VCaP (cell line): ENCODE data around the gene EPHB1.

Experiments used
- H3K27ac ChIP-seq: fragments of 450-650 bp; 2 replicates; pipeline ENCODE4 v1.5.1; 2017
- CTCF ChIP-seq: fragments of 450-650 bp; conservative IDR thresholded peaks from 2 replicates; pipeline ENCODE4 v1.5.1; 2017; ENCODE audit warnings: mild to moderate bottlenecking, moderate library complexity

The EPHB1 gene

DNA sequence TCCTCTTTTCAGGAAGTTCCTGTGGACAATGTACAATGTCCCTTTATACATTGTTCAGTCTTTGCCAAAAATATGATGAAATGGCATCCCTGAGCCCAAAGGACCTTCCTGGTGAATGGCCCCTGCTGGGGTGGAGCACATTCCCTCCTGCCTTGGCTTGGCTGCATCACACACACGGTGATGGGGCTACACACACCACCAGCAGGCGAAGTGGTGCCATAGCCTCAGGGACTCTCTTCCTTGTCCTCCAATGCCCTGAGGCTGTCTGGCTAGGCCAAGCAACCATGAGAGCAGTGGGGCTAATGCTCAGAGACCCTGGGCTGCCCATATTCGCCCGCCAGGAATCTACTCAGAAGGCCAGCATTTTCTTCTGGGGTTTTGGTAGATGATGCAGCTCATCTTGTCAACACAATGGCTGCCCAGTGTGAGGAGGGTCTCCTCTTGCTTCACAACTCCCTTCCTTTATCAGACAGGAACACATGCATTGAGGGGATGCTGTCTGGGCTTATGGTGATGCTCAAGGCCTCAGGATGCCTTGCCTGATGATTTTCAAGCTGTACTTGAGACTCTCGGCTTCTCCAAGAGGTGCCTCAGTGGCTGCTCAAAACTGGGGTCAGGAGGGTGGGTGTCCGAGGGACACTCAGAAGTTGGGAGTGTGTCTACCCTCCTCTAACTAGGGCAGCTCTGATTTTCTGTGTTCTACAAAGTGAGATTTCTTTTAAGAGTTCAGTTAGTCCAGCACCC, 40.9 kb upstream of the EPHB1 start:
- H3K27ac ChIP-seq = no peak overlapping the region
- TF ChIP-seq CTCF = no peak

- no peak overlapping the region for H3K27ac ChIP-seq
- TF ChIP-seq CTCF = peak; percentile 75
These were observed 40.1 kb upstream of the EPHB1 start for GRCh38 chr3:134754768-134755559.

DNA sequence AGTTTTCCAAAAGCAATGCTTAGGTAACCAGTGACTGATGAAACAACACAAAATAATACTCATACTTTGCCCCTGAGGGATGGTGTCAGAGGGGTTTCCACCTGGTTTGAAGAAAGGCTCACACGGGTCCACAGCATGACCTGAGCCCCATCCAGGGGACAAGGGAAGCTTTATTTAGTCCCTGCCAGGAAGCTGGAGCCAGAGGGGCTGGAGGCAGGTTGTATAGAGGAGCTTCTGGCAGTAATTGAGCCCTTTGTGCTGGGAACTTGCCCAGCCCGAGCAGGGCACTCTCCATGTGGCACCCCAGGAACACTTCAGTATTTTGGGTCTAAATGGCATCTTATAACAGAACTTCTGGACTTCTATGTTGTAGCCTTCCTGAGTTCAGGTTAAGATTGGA, 39.2 kb upstream of the EPHB1 start:
- H3K27ac ChIP-seq = no peak overlapping the region
- TF ChIP-seq CTCF = no peak

DNA sequence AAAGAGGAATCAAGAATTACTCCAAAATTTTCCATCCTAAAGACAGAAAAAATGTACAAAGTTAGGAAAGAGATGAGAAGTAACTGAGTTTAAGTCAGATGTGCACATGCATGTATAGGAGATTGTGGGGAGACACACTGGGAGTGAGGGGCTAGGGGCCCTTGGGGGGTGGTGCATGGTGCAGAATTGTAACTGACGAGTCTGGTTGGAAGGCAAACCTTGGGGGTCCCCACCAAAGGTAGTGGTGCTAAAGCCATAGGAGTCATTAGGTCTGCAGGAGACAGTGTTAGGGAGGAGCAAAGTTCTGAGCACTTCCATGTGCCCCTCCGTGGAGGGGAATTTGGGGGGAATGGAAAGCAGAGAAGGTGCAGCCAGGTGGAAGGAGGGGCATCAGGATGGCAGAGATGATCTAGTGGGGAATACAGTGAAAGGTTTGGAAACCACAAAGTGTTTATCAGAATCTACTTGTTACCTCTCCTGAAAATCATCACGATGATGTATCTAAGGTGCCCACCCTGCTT, 37.5 kb upstream of the EPHB1 start:
- no peak for TF ChIP-seq CTCF
- H3K27ac ChIP-seq = no peak overlapping the region

- no peak overlapping the region for H3K27ac ChIP-seq
- no peak for TF ChIP-seq CTCF
These were observed 33.8 kb upstream of the EPHB1 start for GRCh38 chr3:134761213-134761612.

DNA sequence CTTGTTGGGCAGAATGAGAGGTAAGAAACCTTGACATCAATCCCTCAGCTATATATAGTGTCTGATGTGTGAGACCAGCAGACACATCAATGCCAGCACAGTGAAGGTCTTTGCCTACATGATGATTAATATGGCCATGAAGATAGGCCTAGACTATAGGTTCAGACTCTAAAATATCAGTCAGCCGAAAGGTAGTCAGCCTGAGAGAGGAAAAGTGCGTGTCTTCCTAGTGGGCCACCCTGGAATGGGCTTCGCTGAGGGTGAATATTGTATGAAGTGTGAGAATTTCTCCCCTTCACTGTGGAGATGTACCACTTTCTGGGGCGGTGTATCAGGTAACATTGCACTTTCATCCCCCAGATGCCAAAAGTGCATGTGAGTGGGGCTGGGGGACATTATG, 33.0 kb upstream of the EPHB1 start:
- no peak overlapping the region for H3K27ac ChIP-seq
- no peak for TF ChIP-seq CTCF

GRCh38 chr3:134765468-134765867, 29.6 kb upstream of the EPHB1 start:
- TF ChIP-seq CTCF = no peak
- no peak overlapping the region for H3K27ac ChIP-seq
